Measurements from ENCODE around the gene CNTN4.

GRCh38 chr3:2218375-2218774 is 119.7 kb downstream of the CNTN4 start:
- TF ChIP-seq CTCF (IDR thresholded peaks at IDR 0.05 in 8 of 11, conservative IDR thresholded peaks at IDR 0.05 in 3 of 11) (no peak), POLR2AphosphoS5 (IDR thresholded peaks at IDR 0.05) (no peak)

Data from spleen (tissue), 7 donors.